Stimulated activated CD4-positive, alpha-beta T cell treated with anti-CD3 and anti-CD28 coated beads, Interleukin-1b, Interleukin-23, amount 100 ng/mL, for 4 hours (primary cell): Measurements from ENCODE around the gene MBTPS1.

Experiments used
- DNase-seq, 2 donors: peaks; one replicate each; pipeline ENCODE4 v3.0.0-alpha.2; 2020; ENCODE audit warnings: low read depth in 2 of 2

Gene MBTPS1

GRCh38 chr16:84116720-84117493 is at the start of gene MBTPS1:
Gene MBTPS1, minus strand, starts transcription at chr16:84116942. Its CDS starts 15,159 bp downstream, at chr16:84101783.
- peak; percentile 96 to 98 for DNase-seq

GRCh38 chr16:84165746-84166145 is 49.0 kb upstream of the MBTPS1 start:
- no peak for DNase-seq

GRCh38 chr16:84161801-84162200 is 45.1 kb upstream of the MBTPS1 start:
- DNase-seq = no peak

DNA sequence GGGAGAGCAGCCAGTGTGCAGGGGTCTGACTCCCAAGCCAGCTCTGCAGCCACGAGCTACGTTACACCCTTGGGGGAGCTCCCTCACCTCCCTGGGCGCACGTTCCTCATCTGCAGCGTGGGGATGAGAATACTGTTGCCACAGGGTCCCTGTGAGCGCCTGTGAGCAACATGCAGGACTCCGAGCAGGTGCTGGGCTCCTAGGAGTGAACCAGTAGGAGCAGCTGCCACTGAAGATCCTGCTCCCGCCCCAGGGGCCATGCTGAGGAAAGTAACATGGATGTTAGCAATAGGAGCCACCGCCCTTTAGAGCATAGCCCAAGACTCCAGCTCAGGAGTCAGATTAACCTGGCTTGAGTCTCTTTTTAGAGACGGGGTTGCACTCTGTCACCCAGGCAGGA is 44.3 kb upstream of the MBTPS1 start:
- no peak for DNase-seq

GRCh38 chr16:84159800-84160199 is 43.1 kb upstream of the MBTPS1 start:
- DNase-seq = no peak

- no peak for DNase-seq
These were observed 42.3 kb upstream of the MBTPS1 start for GRCh38 chr16:84159007-84159406.

- no peak for DNase-seq
These were observed 39.6 kb upstream of the MBTPS1 start for GRCh38 chr16:84156342-84156784.

- no peak for DNase-seq
These were observed 39.0 kb upstream of the MBTPS1 start for GRCh38 chr16:84155771-84156170.

DNA sequence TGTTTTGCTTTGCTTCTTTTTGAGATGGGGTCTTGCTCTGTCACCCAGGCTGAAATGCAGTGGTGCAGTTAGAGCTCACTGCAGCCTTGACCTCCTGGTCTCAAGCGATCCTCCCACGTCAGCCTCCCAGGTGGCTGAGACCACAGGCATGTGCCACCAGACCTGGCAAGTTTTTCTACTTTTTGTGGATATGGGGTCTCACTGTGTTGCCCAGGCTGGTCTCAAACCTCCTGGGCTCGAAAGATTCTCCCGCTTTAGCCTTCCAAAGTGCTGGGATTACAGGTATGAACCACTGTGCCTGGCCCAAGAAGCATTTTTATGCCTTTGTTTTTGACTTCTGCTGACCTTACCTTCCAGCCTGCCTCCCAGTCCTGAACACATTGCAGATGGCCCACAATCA is 38.5 kb upstream of the MBTPS1 start:
- DNase-seq = no peak

DNA sequence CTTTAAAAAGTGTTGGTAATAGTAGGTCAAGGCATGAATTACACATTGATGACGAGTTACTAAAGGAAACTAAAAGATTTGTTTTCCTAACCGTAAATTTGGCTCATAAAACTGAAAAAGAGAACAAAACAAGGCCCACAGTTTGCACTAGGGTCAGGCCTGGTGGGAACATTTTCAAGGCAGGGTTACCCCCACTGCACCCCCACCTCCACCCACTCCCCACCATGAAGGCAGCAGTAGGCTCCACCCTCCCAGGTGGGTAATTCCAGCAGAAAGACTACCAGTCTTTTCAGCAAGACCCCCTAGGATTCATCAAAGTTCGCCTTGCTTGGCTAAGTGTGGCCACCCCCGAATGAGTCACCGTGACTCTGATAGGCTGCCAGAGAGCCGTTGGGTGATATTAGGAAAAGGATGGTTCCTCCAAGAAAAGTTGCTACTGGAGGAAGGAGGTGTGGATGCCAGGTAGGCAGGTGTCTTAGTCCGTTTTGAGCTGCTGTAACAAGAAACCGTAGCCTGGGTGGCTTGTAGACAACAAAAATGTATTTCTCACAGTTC is 37.0 kb upstream of the MBTPS1 start:
- DNase-seq = no peak

DNA sequence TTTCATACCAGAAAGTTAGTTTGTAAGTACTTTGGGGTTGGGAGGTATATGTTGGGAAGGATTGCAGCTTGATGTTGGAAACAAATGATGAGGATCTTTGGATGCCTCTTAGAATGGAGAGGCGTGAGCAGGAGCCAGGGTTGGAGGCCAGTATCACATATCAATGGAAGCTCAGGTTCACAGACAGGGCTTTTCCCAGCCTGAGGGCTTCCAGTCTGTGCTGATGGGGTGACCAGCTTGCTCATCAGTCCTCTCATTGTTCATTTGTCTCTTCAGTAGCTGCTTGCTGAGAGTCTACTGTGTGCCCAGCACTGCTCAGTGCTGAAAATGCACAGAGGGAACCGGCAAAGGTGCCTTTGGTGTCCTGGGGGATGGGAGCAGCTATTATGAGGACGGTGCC is 34.2 kb upstream of the MBTPS1 start:
- no peak for DNase-seq

DNA sequence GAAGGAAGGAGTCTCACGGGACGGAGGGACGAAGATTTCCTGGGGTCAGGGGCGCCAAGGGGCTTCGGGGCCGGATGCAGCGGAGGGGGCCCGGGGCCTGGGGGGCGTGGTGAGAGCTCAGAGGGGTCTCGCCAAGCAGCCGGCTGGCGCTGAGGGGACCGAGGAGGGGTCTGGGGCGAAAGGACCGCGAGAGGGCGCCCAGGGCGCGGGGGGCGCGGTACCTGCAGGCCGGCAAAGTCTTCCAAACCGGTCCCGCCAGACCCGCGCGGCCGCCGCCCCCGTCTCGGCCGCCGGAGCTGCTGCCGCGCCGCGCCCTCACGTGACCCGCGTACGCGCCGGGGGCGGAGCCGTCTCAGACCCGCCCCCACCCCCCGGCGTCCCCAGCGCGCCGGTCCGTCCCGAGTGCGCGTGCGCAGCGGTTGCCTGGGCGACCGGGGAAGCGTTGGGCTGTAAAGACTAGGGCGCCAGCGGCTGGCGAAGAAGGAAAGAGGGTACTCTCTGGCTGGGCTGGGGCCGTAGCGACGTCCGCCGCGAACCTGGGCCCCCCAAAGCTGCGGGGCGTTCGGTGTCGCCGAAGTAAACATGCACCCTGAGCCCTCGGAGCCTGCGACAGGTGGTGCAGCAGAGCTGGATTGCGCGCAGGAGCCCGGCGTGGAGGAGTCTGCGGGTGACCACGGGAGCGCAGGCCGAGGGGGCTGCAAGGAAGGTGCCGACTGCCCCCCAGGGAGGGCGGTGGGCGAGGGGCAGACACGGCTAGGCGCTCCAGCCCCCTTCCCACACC is 28.3 kb upstream of the MBTPS1 start, which contains the start of the genes DNAAF1 and HSDL1:
TSS of gene DNAAF1 (plus strand) at position 450 of the 781 bp plus-strand sequence. CDS start at position 583, 133 bp downstream.
TSS of gene HSDL1 (minus strand) at position 319 of the 781 bp plus-strand sequence. CDS start 13,856 bp downstream, outside the sequence.
- peak; percentile 94 for DNase-seq

- DNase-seq = peak; percentile 15 to 22
These were observed 27.6 kb upstream of the MBTPS1 start for GRCh38 chr16:84144209-84144858.

DNA sequence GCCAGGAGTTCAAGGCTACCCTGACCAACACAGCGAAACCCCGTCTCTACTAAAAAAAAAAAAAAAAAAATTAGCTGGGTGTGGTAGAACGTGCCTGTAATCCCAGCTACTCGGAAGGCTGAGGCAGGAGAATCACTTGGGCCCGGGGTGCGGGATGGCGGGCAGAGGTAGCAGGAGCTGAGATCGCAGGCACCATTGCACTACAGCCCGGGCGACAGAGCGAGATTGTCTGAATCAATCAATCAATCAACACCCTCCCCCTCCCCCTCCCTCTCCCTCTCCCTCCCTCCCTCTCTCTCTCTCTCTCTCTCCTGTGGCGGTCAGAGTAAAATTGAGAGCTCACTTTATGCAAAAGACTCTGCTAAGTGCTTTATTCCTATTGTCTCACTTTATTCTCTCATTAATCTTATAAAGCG is 27.1 kb upstream of the MBTPS1 start:
- DNase-seq = no peak

DNA sequence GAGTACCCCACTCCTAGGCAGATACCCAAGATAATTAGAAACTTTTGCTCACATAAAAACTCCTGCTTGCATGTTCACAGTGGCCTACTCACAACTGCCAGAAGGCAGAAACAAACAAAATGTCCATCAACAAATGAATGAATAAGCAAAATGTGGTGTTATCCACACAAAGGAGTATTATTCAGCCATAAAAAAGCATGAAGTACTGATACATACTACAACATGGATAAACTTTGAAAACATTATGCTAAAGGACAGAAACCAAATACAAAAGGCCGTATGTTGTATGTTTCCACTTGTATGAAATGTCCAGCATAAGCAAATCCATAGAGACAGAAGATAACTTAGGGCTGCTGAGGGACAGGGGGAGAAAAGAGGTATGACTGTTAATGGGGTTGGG is 26.3 kb upstream of the MBTPS1 start:
- no peak for DNase-seq

DNA sequence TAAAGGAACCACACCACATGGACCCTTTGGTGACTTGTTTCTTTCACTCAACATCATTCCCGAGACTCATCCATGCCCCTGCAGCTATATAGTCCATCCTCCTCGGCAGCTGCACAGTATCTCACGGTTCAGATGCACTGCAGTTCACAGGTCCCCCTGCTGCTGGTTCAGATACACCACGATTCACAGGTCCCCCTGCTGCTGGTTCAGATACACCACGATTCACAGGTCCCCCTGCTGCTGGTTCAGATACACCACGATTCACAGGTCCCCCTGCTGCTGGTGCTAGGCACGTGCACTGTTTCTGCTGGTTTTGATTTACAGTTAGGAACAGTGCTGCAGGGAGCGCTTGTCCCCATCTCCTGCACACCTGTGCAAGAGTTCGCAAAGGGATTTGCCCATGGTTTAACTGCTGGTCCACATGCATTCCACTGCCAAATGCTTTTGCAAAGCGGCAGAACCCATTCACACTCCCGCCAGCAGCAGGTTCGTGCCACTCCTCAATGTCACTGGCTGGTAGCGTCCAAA is 24.5 kb upstream of the MBTPS1 start:
- DNase-seq = peak in 1 of 2 donors; percentile 4

GRCh38 chr16:84139628-84140258 is 23.0 kb upstream of the MBTPS1 start:
- no peak for DNase-seq

- no peak for DNase-seq
These were observed 22.3 kb upstream of the MBTPS1 start for GRCh38 chr16:84138824-84139627.

- DNase-seq = no peak
These were observed 21.7 kb upstream of the MBTPS1 start for GRCh38 chr16:84138500-84138823.

- DNase-seq = no peak
These were observed 21.1 kb upstream of the MBTPS1 start for GRCh38 chr16:84137769-84138357.
